WTC11 (cell line): ENCODE data around the gene GATD1. TPM values are rescaled to one million over a fixed set of nuclear protein-coding genes. Genes with fewer than 3 reads are reported as not detected.

Source experiments
- ATAC-seq: fragments of 200-7000 bp; cut with Tn5 transposase; 2 replicates; pipeline ENCODE4 v1.10.0; 2021; ENCODE audit warnings: mild to moderate bottlenecking, moderate library complexity
- CTCF ChIA-PET: fragments of 300-600 bp; sonication (Branson Sonifier 250); formaldehyde crosslinking; loops from one replicate; lab custom pipeline; 2021; ENCODE audit warnings: antibody characterized with exemption; lab: Charles Lee
- POLR2A ChIA-PET: fragments of 350-600 bp; sonication (Branson Sonifier 250); formaldehyde crosslinking; loops from one replicate; lab custom pipeline; 2021; ENCODE audit warnings: antibody characterized with exemption; lab: Charles Lee
- DNase-seq: peaks from one replicate; pipeline ENCODE4 v3.0.0; 2021; ENCODE audit warnings: low spot score
- H3K27ac Mint-ChIP-seq: 2 replicates; pipeline ENCODE4 v1.8.0; 2021; ENCODE audit warnings: mixed read lengths
- H3K27me3 Mint-ChIP-seq: 2 replicates; pipeline ENCODE4 v1.8.0; 2021; ENCODE audit warnings: low read depth, mild to moderate bottlenecking, moderate library complexity, mixed read lengths
- H3K36me3 Mint-ChIP-seq: 2 replicates; pipeline ENCODE4 v1.8.0; 2021; ENCODE audit warnings: mixed read lengths
- H3K4me1 Mint-ChIP-seq: 2 replicates; pipeline ENCODE4 v1.8.0; 2022; ENCODE audit warnings: mixed read lengths
- H3K4me3 Mint-ChIP-seq: 2 replicates; pipeline ENCODE4 v1.8.0; 2021; ENCODE audit warnings: mild to moderate bottlenecking, moderate library complexity, mixed read lengths
- H3K9me3 Mint-ChIP-seq: 2 replicates; pipeline ENCODE4 v1.8.0; 2021; ENCODE audit warnings: mixed read lengths
- AFF4 ChIP-seq: sonication (generic); formaldehyde crosslinking; IDR thresholded peaks from 2 replicates; pipeline ENCODE4 v1.8.1; 2023; ENCODE audit warnings: mild to moderate bottlenecking, missing genetic modification reagents, borderline replicate concordance
- E2F5 ChIP-seq: sonication (generic); formaldehyde crosslinking; IDR thresholded peaks from 2 replicates; pipeline ENCODE4 v1.8.1; 2022; ENCODE audit warnings: mild to moderate bottlenecking, moderate library complexity, missing genetic modification reagents
- HMGXB4 ChIP-seq: sonication (generic); formaldehyde crosslinking; IDR thresholded peaks from 2 replicates; pipeline ENCODE4 v1.8.1; 2023; ENCODE audit warnings: mild to moderate bottlenecking, moderate library complexity, missing genetic modification reagents
- IRF2 ChIP-seq: sonication (generic); formaldehyde crosslinking; IDR thresholded peaks from 2 replicates; pipeline ENCODE4 v1.8.0; 2022; ENCODE audit warnings: low read depth, missing genetic modification reagents, borderline replicate concordance
- MYBL2 ChIP-seq: sonication (generic); formaldehyde crosslinking; IDR thresholded peaks from 2 replicates; pipeline ENCODE4 v1.8.1; 2023; ENCODE audit warnings: mild to moderate bottlenecking, moderate library complexity, missing genetic modification reagents
- NR2C2 ChIP-seq: sonication (generic); formaldehyde crosslinking; IDR thresholded peaks from 2 replicates; pipeline ENCODE4 v1.8.0; 2022; ENCODE audit warnings: mild to moderate bottlenecking, missing genetic modification reagents
- NR3C1 ChIP-seq: sonication (generic); formaldehyde crosslinking; conservative IDR thresholded peaks from 2 replicates; pipeline ENCODE4 v1.8.1; 2023; ENCODE audit warnings: low read depth, mild to moderate bottlenecking, missing genetic modification reagents
- SMAD3 ChIP-seq: sonication (generic); formaldehyde crosslinking; IDR thresholded peaks from 2 replicates; pipeline ENCODE4 v1.8.0; 2022; ENCODE audit warnings: missing genetic modification reagents, mild to moderate bottlenecking, borderline replicate concordance
- SMAD4 ChIP-seq: sonication (generic); formaldehyde crosslinking; IDR thresholded peaks from 2 replicates; pipeline ENCODE4 v1.8.0; 2022; ENCODE audit warnings: mild to moderate bottlenecking, missing genetic modification reagents
- SOX15 ChIP-seq: fragments of 250-450 bp; sonication (Bioruptor Pico); IDR thresholded peaks from 2 replicates; pipeline ENCODE4 v1.9.0; 2021; ENCODE audit warnings: mild to moderate bottlenecking
- USF1 ChIP-seq: sonication (generic); formaldehyde crosslinking; IDR thresholded peaks from 2 replicates; pipeline ENCODE4 v1.8.0; 2022; ENCODE audit warnings: mild to moderate bottlenecking, missing genetic modification reagents
- USF2 ChIP-seq: sonication (generic); formaldehyde crosslinking; IDR thresholded peaks from 2 replicates; pipeline ENCODE4 v1.8.1; 2023; ENCODE audit warnings: mild to moderate bottlenecking, missing genetic modification reagents, moderate library complexity
- ZBTB21 ChIP-seq: sonication (generic); formaldehyde crosslinking; IDR thresholded peaks from 2 replicates; pipeline ENCODE4 v1.8.1; 2023; ENCODE audit warnings: mild to moderate bottlenecking, missing genetic modification reagents, borderline replicate concordance
- ZNF281 ChIP-seq: sonication (generic); formaldehyde crosslinking; IDR thresholded peaks from 2 replicates; pipeline ENCODE4 v1.8.0; 2023; ENCODE audit warnings: mild to moderate bottlenecking, missing genetic modification reagents
- ZNF423 ChIP-seq: fragments of 250-450 bp; sonication (Bioruptor Pico); IDR thresholded peaks from 2 replicates; pipeline ENCODE4 v2.1.2; 2022; ENCODE audit warnings: mild to moderate bottlenecking, moderate library complexity
- ZSCAN18 ChIP-seq: fragments of 250-450 bp; sonication (Bioruptor Pico); IDR thresholded peaks from 2 replicates; pipeline ENCODE4 v2.1.2; 2022; ENCODE audit warnings: mild to moderate bottlenecking, moderate library complexity
- total RNA-seq: library from RNA; stranded (reverse); gene quantifications from 3 replicates; pipeline ENCODE4 v1.2.3, GENCODE V29; 2021

The GATD1 gene
- total RNA-seq, 1 experiment from 2014 or later = 87.6 TPM

- CTCF ChIA-PET = interaction anchor here (1.3 to 7.1 kb wide), 4 partner anchors 9 to 152 kb away, joined by 3 to 94 read pairs (median 6); partner anchors contain the start of gene GATD1
Observed at GRCh38 chr11:764322-765024, 12.8 kb downstream of the GATD1 start.

GRCh38 chr11:763549-764321 lies 13.6 kb downstream of the GATD1 start:
- H3K4me1 Mint-ChIP-seq = peaks cover 12% of the 10 kb centered on the region
- no peaks in the 10 kb centered on the region for H3K9me3 Mint-ChIP-seq
- peaks cover 41% of the 10 kb centered on the region for H3K36me3 Mint-ChIP-seq
- ATAC-seq = peak; percentile 39
- H3K27me3 Mint-ChIP-seq = no peaks in the 10 kb centered on the region
- H3K4me3 Mint-ChIP-seq = no peak overlapping the region
- DNase-seq = no peak
- CTCF ChIA-PET = interaction anchor here (0.9 to 7.1 kb wide), 11 partner anchors 9 to 151 kb away, joined by 3 to 94 read pairs (median 4); partner anchors contain the start of genes CEND1, GATD1 and TALDO1
- peak overlapping the region; percentile 78; the same call in 1 of the 2 replicates for H3K27ac Mint-ChIP-seq
- POLR2A ChIA-PET = interaction anchor here (0.5 to 2.0 kb wide), 7 partner anchors 10 to 146 kb away, joined by 3 to 10 read pairs (median 3); partner anchors contain the start of genes EPS8L2, GATD1 and TMEM80
- TF ChIP-seq NR2C2 (CRISPR knock-in tag) (no peak), AFF4 (no peak), USF1 (CRISPR knock-in tag) (no peak), NR3C1 (no peak), USF2 (CRISPR knock-in tag) (no peak), ZSCAN18 (CRISPR knock-in tag) (no peak), SOX15 (no peak), MYBL2 (CRISPR knock-in tag) (no peak), SMAD3 (CRISPR knock-in tag) (no peak), HMGXB4 (CRISPR knock-in tag) (no peak), ZBTB21 (no peak), SMAD4 (CRISPR knock-in tag) (no peak), E2F5 (CRISPR knock-in tag) (no peak), IRF2 (CRISPR knock-in tag) (no peak)

More at GRCh38 chr11:764322-765024, 12.8 kb downstream of the GATD1 start:
- Mint-ChIP-seq H3K9me3 (no peaks in the 10 kb centered on the region), H3K27ac (peak overlapping the region; percentile 38; the same call in 1 of the 2 replicates), H3K4me1 (peaks cover 12% of the 10 kb centered on the region), H3K4me3 (no peak overlapping the region), H3K27me3 (no peaks in the 10 kb centered on the region), H3K36me3 (peaks cover 39% of the 10 kb centered on the region)
- TF ChIP-seq ZNF423 (CRISPR knock-in tag) = 0 out of 2 replicates have a peak, but pooled peaks have one; percentile 11
- TF ChIP-seq ZNF281 (CRISPR knock-in tag) = no peak
- POLR2A ChIA-PET = interaction anchor here (1.0 to 2.0 kb wide), 2 partner anchors 12 to 40 kb away, joined by 3 to 10 read pairs; partner anchors contain the start of gene GATD1
- DNase-seq = no peak
- no peak for ATAC-seq
